ENCODE data around the gene EPC1. TPM values are rescaled to one million over a fixed set of nuclear protein-coding genes. Genes with fewer than 3 reads are reported as not detected.

EPC1 gene
- total RNA-seq, 2 donors from 2014 or later = 30.5 to 34.0 TPM

GRCh38 chr10:32346134-32346550, 816 bp downstream of the EPC1 start:
- intact Hi-C loops (cut with DNase I) = loop anchor here (5.0 to 10.0 kb wide), 2 partner anchors 89 to 91 kb away; no protein-coding TSS in a partner anchor
- peak; percentile 99 for DNase-seq (ENCODE audit: low spot score)

GRCh38 chr10:32341596-32341995, 5.4 kb downstream of the EPC1 start:
- intact Hi-C loops (cut with DNase I) = loop anchor here in 1 of 2 donors (2.0 to 10.0 kb wide), 2 partner anchors 25 to 87 kb away; no protein-coding TSS in a partner anchor
- no peak for DNase-seq (ENCODE audit: low spot score)

- intact Hi-C loops (cut with DNase I) = loop anchor here in 1 of 2 donors (2.0 to 10.0 kb wide), 2 partner anchors 24 to 86 kb away; no protein-coding TSS in a partner anchor
- DNase-seq (ENCODE audit: low spot score) = no peak
These were observed 6.3 kb downstream of the EPC1 start for GRCh38 chr10:32340596-32341180.

- intact Hi-C loops (cut with DNase I) = no loop called here
- DNase-seq (ENCODE audit: low spot score) = no peak
These were observed 8.7 kb downstream of the EPC1 start for GRCh38 chr10:32338262-32338661.

GRCh38 chr10:32337350-32337749, 9.6 kb downstream of the EPC1 start:
- intact Hi-C loops (cut with DNase I) = no loop called here

GRCh38 chr10:32333849-32334248, 13.1 kb downstream of the EPC1 start:
- DNase-seq (ENCODE audit: low spot score) = no peak
- intact Hi-C loops (cut with DNase I) = no loop called here

More at GRCh38 chr10:32337350-32337749, 9.6 kb downstream of the EPC1 start:
- no peak for DNase-seq (ENCODE audit: low spot score)

GRCh38 chr10:32332299-32332750, 14.6 kb downstream of the EPC1 start:
- intact Hi-C loops (cut with DNase I) = no loop called here
- no peak for DNase-seq (ENCODE audit: low spot score)

GRCh38 chr10:32331606-32332005, 15.4 kb downstream of the EPC1 start:
- intact Hi-C loops (cut with DNase I) = no loop called here
- DNase-seq (ENCODE audit: low spot score) = no peak

GRCh38 chr10:32330214-32330613, 16.7 kb downstream of the EPC1 start:
- DNase-seq (ENCODE audit: low spot score) = no peak
- intact Hi-C loops (cut with DNase I) = no loop called here

- intact Hi-C loops (cut with DNase I) = no loop called here
- DNase-seq (ENCODE audit: low spot score) = no peak
These were observed 17.9 kb downstream of the EPC1 start for GRCh38 chr10:32329061-32329460.

GRCh38 chr10:32328499-32328898, 18.5 kb downstream of the EPC1 start:
- no peak for DNase-seq (ENCODE audit: low spot score)
- intact Hi-C loops (cut with DNase I) = no loop called here

- intact Hi-C loops (cut with DNase I) = no loop called here
- no peak for DNase-seq (ENCODE audit: low spot score)
These were observed 19.6 kb downstream of the EPC1 start for GRCh38 chr10:32327364-32327691.

- DNase-seq (ENCODE audit: low spot score) = no peak
- intact Hi-C loops (cut with DNase I) = no loop called here
These were observed 20.1 kb downstream of the EPC1 start for GRCh38 chr10:32326680-32327363.

GRCh38 chr10:32326119-32326518, 20.8 kb downstream of the EPC1 start:
- no peak for DNase-seq (ENCODE audit: low spot score)
- intact Hi-C loops (cut with DNase I) = no loop called here

- intact Hi-C loops (cut with DNase I) = loop anchor here in 1 of 2 donors (2.0 kb wide), 1 partner anchor 34 kb away; no protein-coding TSS in a partner anchor
- DNase-seq (ENCODE audit: low spot score) = no peak
These were observed 23.9 kb downstream of the EPC1 start for GRCh38 chr10:32323051-32323450.

- intact Hi-C loops (cut with DNase I) = no loop called here
- DNase-seq (ENCODE audit: low spot score) = no peak
These were observed 25.8 kb downstream of the EPC1 start for GRCh38 chr10:32321016-32321631.

GRCh38 chr10:32318476-32318896, 28.5 kb downstream of the EPC1 start:
- intact Hi-C loops (cut with DNase I) = no loop called here
- DNase-seq (ENCODE audit: low spot score) = no peak

GRCh38 chr10:32317795-32318357, 29.1 kb downstream of the EPC1 start:
- intact Hi-C loops (cut with DNase I) = loop anchor here in 1 of 2 donors (2.0 kb wide), 1 partner anchor 23 kb away; no protein-coding TSS in a partner anchor
- no peak for DNase-seq (ENCODE audit: low spot score)

- intact Hi-C loops (cut with DNase I) = no loop called here
- DNase-seq (ENCODE audit: low spot score) = no peak
These were observed 31.5 kb downstream of the EPC1 start for GRCh38 chr10:32315424-32315823.

GRCh38 chr10:32314588-32314987, 32.4 kb downstream of the EPC1 start:
- intact Hi-C loops (cut with DNase I) = no loop called here
- no peak for DNase-seq (ENCODE audit: low spot score)
